22Rv1 (cell line): ENCODE results near the gene PPM1F.

Experiments used
- H3K27ac ChIP-seq: fragments of 450-650 bp; 2 replicates; pipeline ENCODE4 v1.5.1; 2017
- CTCF ChIP-seq: fragments of 450-650 bp; IDR thresholded peaks from 2 replicates; pipeline ENCODE4 v1.5.1; 2017; ENCODE audit warnings: mild to moderate bottlenecking
- ZFX ChIP-seq: fragments of 450-650 bp; IDR thresholded peaks from 2 replicates; pipeline ENCODE4 v1.6.1; 2017; ENCODE audit warnings: antibody characterized with exemption, borderline replicate concordance

Gene PPM1F

GRCh38 chr22:21952586-21953571 lies at the start of gene PPM1F:
TSS of gene PPM1F (minus strand) at chr22:21952848. CDS start at chr22:21946048, 6,800 bp downstream.
- TF ChIP-seq ZFX: no peak
- peak; percentile 99 for TF ChIP-seq CTCF
- no peak within 1 kb of the TSS for H3K27ac ChIP-seq

- TF ChIP-seq ZFX (no peak), CTCF (no peak)
- no peak overlapping the region for H3K27ac ChIP-seq
These were observed 49.2 kb upstream of the PPM1F start for GRCh38 chr22:22001664-22002525.

GRCh38 chr22:21998595-21999247 lies 46.1 kb upstream of the PPM1F start:
- H3K27ac ChIP-seq: no peak overlapping the region
- TF ChIP-seq CTCF: no peak
- no peak for TF ChIP-seq ZFX

- no peak for TF ChIP-seq ZFX
- no peak for TF ChIP-seq CTCF
- no peak overlapping the region for H3K27ac ChIP-seq
These were observed 43.6 kb upstream of the PPM1F start for GRCh38 chr22:21996175-21996720.

- no peak overlapping the region for H3K27ac ChIP-seq
- TF ChIP-seq CTCF: no peak
- no peak for TF ChIP-seq ZFX
These were observed 43.0 kb upstream of the PPM1F start for GRCh38 chr22:21995660-21996059.

- TF ChIP-seq CTCF: no peak
- TF ChIP-seq ZFX: no peak
These were observed 42.3 kb upstream of the PPM1F start for GRCh38 chr22:21994881-21995444.

More at GRCh38 chr22:21994881-21995444, 42.3 kb upstream of the PPM1F start:
- H3K27ac ChIP-seq: no peak overlapping the region
